ENCODE data around the gene MCMBP. TPM values are rescaled to one million over a fixed set of nuclear protein-coding genes. Genes with fewer than 3 reads are reported as not detected.
"Not testable (repeated sequence)": the region's sequence is repeated elsewhere in the genome, so short reads cannot be mapped to it uniquely, and the experiment has no call there.

MCMBP gene
- total RNA-seq, 2 donors from 2014 or later: 40.1 to 41.0 TPM

- intact Hi-C loops (cut with DNase I, micrococcal nuclease): no loop called here
- no peak for DNase-seq
- ATAC-seq: no peak
Observed at GRCh38 chr10:119803264-119803663, 69.4 kb downstream of the MCMBP start.

- intact Hi-C loops (cut with DNase I, micrococcal nuclease): no loop called here
- DNase-seq: no peak
- ATAC-seq: no peak
Observed at GRCh38 chr10:119801998-119802538, 70.6 kb downstream of the MCMBP start.

GRCh38 chr10:119801176-119801575 lies 71.5 kb downstream of the MCMBP start:
- intact Hi-C loops (cut with DNase I, micrococcal nuclease): no loop called here
- DNase-seq: no peak
- ATAC-seq: no peak

- intact Hi-C loops (cut with DNase I, micrococcal nuclease): no loop called here
- ATAC-seq: no peak
- no peak for DNase-seq
Observed at GRCh38 chr10:119796039-119796438, 76.6 kb downstream of the MCMBP start.

- ATAC-seq; DNase-seq; intact Hi-C loops (cut with DNase I, micrococcal nuclease): not testable (repeated sequence)
Observed at GRCh38 chr10:119795101-119795500, 77.5 kb downstream of the MCMBP start.

- ATAC-seq: no peak
- DNase-seq: no peak
- intact Hi-C loops (cut with DNase I, micrococcal nuclease): no loop called here
Observed at GRCh38 chr10:119786117-119786769, 86.4 kb downstream of the MCMBP start.

GRCh38 chr10:119784340-119785067 lies 88.1 kb downstream of the MCMBP start:
- DNase-seq: no peak
- intact Hi-C loops (cut with DNase I, micrococcal nuclease): no loop called here

GRCh38 chr10:119783665-119784027 lies 89.0 kb downstream of the MCMBP start:
- no peak for ATAC-seq
- DNase-seq: no peak
- intact Hi-C loops (cut with DNase I, micrococcal nuclease): no loop called here

More at GRCh38 chr10:119784340-119785067, 88.1 kb downstream of the MCMBP start:
- no peak for ATAC-seq

GRCh38 chr10:119782981-119783664 lies 89.5 kb downstream of the MCMBP start:
- intact Hi-C loops (cut with DNase I, micrococcal nuclease): no loop called here

GRCh38 chr10:119781498-119781897 lies 91.1 kb downstream of the MCMBP start:
- DNase-seq (no peak), ATAC-seq (no peak)
- intact Hi-C loops (cut with DNase I, micrococcal nuclease): no loop called here

More at GRCh38 chr10:119782981-119783664, 89.5 kb downstream of the MCMBP start:
- DNase-seq (no peak), ATAC-seq (no peak)

GRCh38 chr10:119780879-119781480 lies 91.7 kb downstream of the MCMBP start:
- ATAC-seq (no peak), DNase-seq (no peak)
- intact Hi-C loops (cut with DNase I, micrococcal nuclease): no loop called here

Other genes with a start within 250 kb of the MCMBP start
- 10 to 100 TPM; 26.4 to 26.9 TPM for gene BAG3, start 221.5 kb downstream of the MCMBP start, total RNA-seq
- gene INPP5F, start 146.8 kb downstream of the MCMBP start, total RNA-seq: 10 to 100 TPM; 12.7 to 15.7 TPM
- gene SEC23IP, start 19.9 kb upstream of the MCMBP start, total RNA-seq: 10 to 100 TPM; 52.2 to 67.2 TPM